ENCODE results near the gene PDCL3.

DNA sequence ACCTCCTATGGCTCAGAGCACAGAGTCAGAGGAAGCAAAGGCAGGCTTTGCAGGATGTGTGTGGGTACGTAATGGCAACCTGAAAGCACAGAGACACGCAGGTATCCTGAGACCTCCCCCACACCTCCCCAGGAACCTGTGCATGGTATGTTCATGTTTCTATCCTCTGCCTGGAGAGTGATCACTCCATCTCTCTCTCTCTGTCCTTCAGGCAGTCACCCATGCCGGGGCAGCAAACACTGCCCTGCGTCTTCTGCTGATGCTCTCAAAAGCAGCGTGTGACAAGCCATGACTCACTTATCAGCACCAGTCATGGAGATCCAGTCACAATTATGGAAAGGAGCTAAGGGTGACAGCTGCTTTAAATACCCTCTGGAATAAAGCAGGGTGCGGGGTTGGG lies 52.7 kb downstream of the PDCL3 start:
- TF ChIP-seq POLR2A (IDR thresholded peaks at IDR 0.05; ENCODE audit: low read length): no peak
- no peak for TF ChIP-seq GATA1 (IDR thresholded peaks at IDR 0.05; ENCODE audit: low read depth, low read length)

Measured in erythroblast (primary cell).